Measurements from ENCODE around the gene MYO18A.

Gene MYO18A

GRCh38 chr17:29069526-29070041 lies 110.6 kb downstream of the MYO18A start:
- no peak for TF ChIP-seq CTCF (conservative IDR thresholded peaks at IDR 0.05)
- no peak overlapping the region for H3K27ac ChIP-seq

DNA sequence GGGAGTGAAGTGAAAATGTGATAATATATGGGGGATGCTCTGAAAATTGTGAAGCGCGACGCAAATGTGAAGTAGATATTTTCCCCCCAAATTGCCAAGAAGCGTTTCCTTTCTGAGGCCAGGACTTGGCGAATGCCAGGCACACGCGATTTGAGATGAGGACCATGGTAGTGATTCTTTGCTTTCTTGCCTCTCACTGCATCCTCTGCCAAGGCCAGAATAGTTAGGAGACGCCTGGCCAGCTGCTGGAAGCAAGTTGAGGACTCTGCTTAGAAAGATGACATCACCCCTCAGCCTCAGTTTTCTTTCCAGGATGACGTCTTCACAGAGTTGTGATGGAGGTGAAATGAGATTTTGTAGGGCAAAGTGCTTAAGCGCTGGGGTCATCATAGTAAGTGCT lies 111.4 kb downstream of the MYO18A start:
- H3K27ac ChIP-seq, result no peak overlapping the region
- TF ChIP-seq CTCF (conservative IDR thresholded peaks at IDR 0.05), result no peak

DNA sequence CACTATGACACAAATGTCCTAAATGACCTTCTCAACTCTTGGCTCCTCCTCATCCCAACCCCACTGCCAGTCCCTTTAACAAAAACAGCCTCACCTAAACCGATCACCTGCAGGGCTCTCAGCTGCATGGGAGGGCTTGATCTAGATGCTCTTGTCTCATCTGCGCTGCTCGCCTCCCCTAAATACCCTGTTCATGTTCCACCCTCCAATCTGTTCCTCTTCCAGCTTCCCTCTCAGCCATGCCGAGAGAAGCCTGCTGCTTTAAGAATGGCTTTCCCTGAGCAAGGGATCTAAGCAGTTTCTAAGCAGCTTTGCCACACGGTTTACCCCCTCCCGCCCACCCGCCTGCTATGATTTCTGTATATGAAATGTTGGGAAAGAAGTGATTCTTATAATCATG lies 113.6 kb downstream of the MYO18A start:
- no peak overlapping the region for H3K27ac ChIP-seq
- no peak for TF ChIP-seq CTCF (conservative IDR thresholded peaks at IDR 0.05)

DNA sequence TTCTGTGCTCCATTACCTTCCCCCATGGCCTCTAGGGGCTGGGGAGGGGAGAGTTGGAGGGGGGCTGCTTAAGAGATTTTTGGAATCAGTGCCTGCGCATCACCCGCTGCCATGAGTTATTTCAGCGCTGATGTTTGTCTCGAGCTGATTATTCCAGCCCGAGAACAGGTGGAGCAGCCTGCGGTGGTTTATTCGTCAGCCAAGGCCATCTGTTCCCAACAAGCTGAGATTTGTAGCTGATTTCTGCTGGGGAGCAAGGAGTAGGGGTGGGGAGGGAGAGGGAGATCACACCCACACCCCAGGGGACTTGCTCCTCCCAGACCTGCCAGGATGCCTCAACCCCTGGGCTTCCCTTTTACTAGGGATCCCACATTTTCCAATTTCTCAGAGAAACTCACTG lies 114.2 kb downstream of the MYO18A start:
- H3K27ac ChIP-seq, result no peak overlapping the region
- no peak for TF ChIP-seq CTCF (conservative IDR thresholded peaks at IDR 0.05)

GRCh38 chr17:29063992-29064391 lies 116.2 kb downstream of the MYO18A start:
- TF ChIP-seq CTCF (conservative IDR thresholded peaks at IDR 0.05), result no peak
- H3K27ac ChIP-seq, result no peak overlapping the region

GRCh38 chr17:29062215-29062614 lies 118.0 kb downstream of the MYO18A start:
- no peak overlapping the region for H3K27ac ChIP-seq
- no peak for TF ChIP-seq CTCF (conservative IDR thresholded peaks at IDR 0.05)

GRCh38 chr17:29061036-29061435 lies 119.2 kb downstream of the MYO18A start:
- no peak overlapping the region for H3K27ac ChIP-seq
- TF ChIP-seq CTCF (conservative IDR thresholded peaks at IDR 0.05), result no peak
